Body of pancreas (tissue), 4 donors: ENCODE data around the gene NF1.

Experiments
- CTCF ChIP-seq, 7 experiments: fragments of 450-650 bp in 4 of 7; fragments of 200-600 bp in 3 of 7; sonication (generic) in 3 of 7; IDR thresholded peaks; one replicate each; pipeline ENCODE4 v1.5.1; 2016 to 2019; ENCODE audit warnings: antibody characterized with exemption in 7 of 7
- POLR2A ChIP-seq, 3 donors: fragments of 450-650 bp; IDR thresholded peaks; one replicate each; pipeline ENCODE4 v1.6.1; 2016; ENCODE audit warnings: antibody characterized with exemption in 3 of 3, mild to moderate bottlenecking in 2 of 3

- no peak for TF ChIP-seq CTCF (IDR thresholded peaks at IDR 0.05)
- TF ChIP-seq POLR2A (IDR thresholded peaks at IDR 0.05): no peak
These were observed 299.8 kb downstream of the NF1 start for GRCh38 chr17:31394544-31394943.
